Loucy (cell line): ENCODE measurements around the gene IQGAP1.

Source experiments
- H2AFZ ChIP-seq: fragments of 200-600 bp; sonication (generic); 2 replicates; pipeline ENCODE4 v1.6.0; 2016; ENCODE audit warnings: antibody characterized with exemption, mild to moderate bottlenecking, low read length, moderate library complexity
- H3F3A ChIP-seq: fragments of 200-600 bp; 2 replicates; pipeline ENCODE4 v1.6.0; 2016; ENCODE audit warnings: antibody characterized with exemption, low read depth, mild to moderate bottlenecking
- H3K27me3 ChIP-seq: fragments of 200-600 bp; sonication (generic); 2 replicates; pipeline ENCODE4 v1.6.1; 2014; ENCODE audit warnings: low read length, mild to moderate bottlenecking; ENCODE audit not compliant: insufficient read depth, poor library complexity, severe bottlenecking
- H3K36me3 ChIP-seq: fragments of 200-600 bp; sonication (generic); 2 replicates; pipeline ENCODE4 v1.6.1; 2016; ENCODE audit warnings: low read length; ENCODE audit not compliant: insufficient read depth
- H3K4me1 ChIP-seq: fragments of 200-600 bp; sonication (generic); 2 replicates; pipeline ENCODE4 v1.5.1; 2014; ENCODE audit warnings: low read length, mild to moderate bottlenecking; ENCODE audit not compliant: insufficient read depth, poor library complexity, severe bottlenecking
- H3K4me2 ChIP-seq: fragments of 200-600 bp; sonication (generic); 2 replicates; pipeline ENCODE4 v1.6.0; 2014; ENCODE audit warnings: antibody characterized with exemption, low read length, low read depth, mild to moderate bottlenecking; ENCODE audit not compliant: poor library complexity, severe bottlenecking
- H3K4me3 ChIP-seq: fragments of 200-600 bp; sonication (generic); 2 replicates; pipeline ENCODE4 v1.5.1; 2014; ENCODE audit warnings: low read length, mild to moderate bottlenecking, mixed read lengths; ENCODE audit not compliant: poor library complexity, severe bottlenecking
- H3K79me2 ChIP-seq: fragments of 200-600 bp; sonication (generic); 2 replicates; pipeline ENCODE4 v1.6.1; 2014; ENCODE audit warnings: low read length; ENCODE audit not compliant: insufficient read depth
- H3K9ac ChIP-seq: fragments of 200-600 bp; sonication (generic); 2 replicates; pipeline ENCODE4 v1.6.0; 2014; ENCODE audit warnings: mild to moderate bottlenecking, low read depth, low read length, moderate library complexity; ENCODE audit not compliant: poor library complexity, severe bottlenecking
- H3K9me2 ChIP-seq: fragments of 200-600 bp; sonication (generic); replicated peaks from 2 replicates; pipeline ENCODE4 v1.6.1; 2016; ENCODE audit warnings: low read depth, low read length, mixed read lengths
- H3K9me3 ChIP-seq: fragments of 200-600 bp; sonication (generic); 2 replicates; pipeline ENCODE4 v1.6.1; 2014; ENCODE audit warnings: mild to moderate bottlenecking, antibody characterized with exemption, low read length, low read depth; ENCODE audit not compliant: insufficient read depth
- H4K20me1 ChIP-seq: fragments of 200-600 bp; sonication (generic); 2 replicates; pipeline ENCODE4 v1.6.0; 2014; ENCODE audit warnings: antibody characterized with exemption, low read length, mild to moderate bottlenecking; ENCODE audit not compliant: insufficient read depth, poor library complexity, severe bottlenecking
- EZH2phosphoT487 ChIP-seq: fragments of 200-600 bp; IDR thresholded peaks from 2 replicates; pipeline ENCODE4 v1.6.1; 2018; ENCODE audit warnings: antibody characterized with exemption, mild to moderate bottlenecking, moderate library complexity, borderline replicate concordance
- TF ChIP-seq, protein P1 (sequence below): fragments of 200-600 bp; sonication (generic); conservative IDR thresholded peaks from 2 replicates; pipeline ENCODE4 v1.5.1; 2014; ENCODE audit warnings: mild to moderate bottlenecking, antibody characterized with exemption, low read length

The IQGAP1 gene

DNA sequence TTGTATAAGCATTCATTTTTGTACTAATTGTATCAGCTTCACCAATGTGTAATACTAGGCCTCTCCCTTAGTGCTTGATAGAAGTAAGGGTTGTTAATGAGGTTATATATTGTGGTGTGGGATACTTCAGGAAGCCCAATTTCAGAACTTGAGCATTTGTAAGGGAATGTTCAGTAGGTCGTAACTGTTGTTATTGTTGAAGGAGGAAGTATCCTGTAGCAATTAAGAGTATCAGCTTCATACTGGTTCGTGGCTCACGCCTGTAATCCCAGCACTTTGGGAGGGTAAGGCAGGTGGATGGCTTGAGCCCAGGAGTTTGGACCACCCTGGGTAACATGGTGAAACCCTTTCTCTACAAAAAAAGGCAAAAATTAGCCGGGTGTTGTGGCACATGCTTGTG, 30.6 kb downstream of the IQGAP1 start:
- H3K9me2 ChIP-seq: no peaks in the 10 kb centered on the region
- TF ChIP-seq EZH2phosphoT487: no peak
- TF ChIP-seq, protein P1, sequence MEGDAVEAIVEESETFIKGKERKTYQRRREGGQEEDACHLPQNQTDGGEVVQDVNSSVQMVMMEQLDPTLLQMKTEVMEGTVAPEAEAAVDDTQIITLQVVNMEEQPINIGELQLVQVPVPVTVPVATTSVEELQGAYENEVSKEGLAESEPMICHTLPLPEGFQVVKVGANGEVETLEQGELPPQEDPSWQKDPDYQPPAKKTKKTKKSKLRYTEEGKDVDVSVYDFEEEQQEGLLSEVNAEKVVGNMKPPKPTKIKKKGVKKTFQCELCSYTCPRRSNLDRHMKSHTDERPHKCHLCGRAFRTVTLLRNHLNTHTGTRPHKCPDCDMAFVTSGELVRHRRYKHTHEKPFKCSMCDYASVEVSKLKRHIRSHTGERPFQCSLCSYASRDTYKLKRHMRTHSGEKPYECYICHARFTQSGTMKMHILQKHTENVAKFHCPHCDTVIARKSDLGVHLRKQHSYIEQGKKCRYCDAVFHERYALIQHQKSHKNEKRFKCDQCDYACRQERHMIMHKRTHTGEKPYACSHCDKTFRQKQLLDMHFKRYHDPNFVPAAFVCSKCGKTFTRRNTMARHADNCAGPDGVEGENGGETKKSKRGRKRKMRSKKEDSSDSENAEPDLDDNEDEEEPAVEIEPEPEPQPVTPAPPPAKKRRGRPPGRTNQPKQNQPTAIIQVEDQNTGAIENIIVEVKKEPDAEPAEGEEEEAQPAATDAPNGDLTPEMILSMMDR: no peak
- H2AFZ ChIP-seq: no peak overlapping the region
- H4K20me1 ChIP-seq: peaks cover 31% of the 10 kb centered on the region
- no peak overlapping the region for H3K4me2 ChIP-seq
- H3F3A ChIP-seq: no peaks in the 10 kb centered on the region
- H3K27me3 ChIP-seq: no peaks in the 10 kb centered on the region
- no peaks in the 10 kb centered on the region for H3K36me3 ChIP-seq
- H3K4me1 ChIP-seq: peaks cover 24% of the 10 kb centered on the region
- H3K9me3 ChIP-seq: no peaks in the 10 kb centered on the region
- no peak overlapping the region for H3K4me3 ChIP-seq
- H3K79me2 ChIP-seq: peaks cover 73% of the 10 kb centered on the region
- no peak overlapping the region for H3K9ac ChIP-seq

DNA sequence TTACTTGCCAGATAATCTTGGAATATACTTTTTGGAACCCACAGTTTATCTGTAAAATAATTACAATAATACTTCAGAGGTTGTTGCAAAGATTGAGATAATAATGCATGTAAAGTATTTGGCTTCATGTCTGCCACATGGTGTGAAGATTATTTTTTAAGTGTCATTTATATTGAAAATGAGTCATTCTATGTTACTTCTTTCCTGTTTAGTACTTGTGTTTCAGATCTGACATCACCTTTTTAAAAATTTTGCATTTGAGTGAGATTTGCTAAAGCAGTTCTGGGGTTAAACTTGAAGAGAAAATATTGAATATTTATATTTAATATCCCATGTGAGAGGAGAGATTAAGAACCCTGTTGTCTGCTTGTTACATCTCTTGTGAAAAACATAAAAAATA, 31.2 kb downstream of the IQGAP1 start:
- H3K9me3 ChIP-seq: no peaks in the 10 kb centered on the region
- peaks cover 34% of the 10 kb centered on the region for H4K20me1 ChIP-seq
- no peak overlapping the region for H3K4me3 ChIP-seq
- TF ChIP-seq, protein P1: no peak
- TF ChIP-seq EZH2phosphoT487: no peak
- no peaks in the 10 kb centered on the region for H3F3A ChIP-seq
- no peaks in the 10 kb centered on the region for H3K27me3 ChIP-seq
- H3K36me3 ChIP-seq: no peaks in the 10 kb centered on the region
- peaks cover 20% of the 10 kb centered on the region for H3K4me1 ChIP-seq
- H3K9ac ChIP-seq: no peak overlapping the region
- no peaks in the 10 kb centered on the region for H3K9me2 ChIP-seq
- no peak overlapping the region for H3K4me2 ChIP-seq
- H3K79me2 ChIP-seq: peaks cover 73% of the 10 kb centered on the region
- H2AFZ ChIP-seq: no peak overlapping the region

DNA sequence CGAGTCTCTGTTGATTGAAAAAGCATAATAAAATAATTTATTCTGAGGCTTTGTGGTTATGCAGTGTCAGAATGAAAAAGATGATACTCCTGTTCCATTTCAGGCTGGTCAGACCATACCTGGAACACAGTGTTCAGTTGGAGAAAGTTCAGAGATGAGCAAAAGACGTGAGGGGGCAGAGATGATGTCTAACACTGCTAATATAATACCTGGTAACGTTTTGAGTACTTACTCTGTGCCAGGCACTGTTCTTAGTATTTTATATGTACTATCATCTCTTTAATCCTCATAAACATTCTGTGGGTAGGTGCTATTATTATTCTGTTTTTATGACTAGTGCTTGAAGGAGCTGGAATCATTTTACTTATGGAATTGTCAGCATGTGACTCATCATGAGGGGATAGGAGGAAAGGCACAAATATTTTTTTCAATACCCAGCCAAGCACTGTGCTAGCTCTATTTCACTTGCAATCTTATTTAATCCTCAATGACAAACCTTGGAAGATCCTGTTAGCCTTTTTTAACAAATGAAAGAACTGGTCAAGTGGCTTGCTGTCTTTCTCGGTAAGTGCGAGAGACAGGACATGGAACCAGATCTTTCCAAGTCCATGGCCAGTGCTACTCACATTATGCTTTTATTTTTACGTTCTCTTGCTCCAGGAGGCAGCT, 31.8 kb downstream of the IQGAP1 start:
- Histone ChIP-seq H3K9me3 (no peaks in the 10 kb centered on the region), H3K4me2 (no peak overlapping the region), H3K9me2 (no peaks in the 10 kb centered on the region), H3K4me3 (no peak overlapping the region), H3K27me3 (no peaks in the 10 kb centered on the region), H3F3A (no peaks in the 10 kb centered on the region), H2AFZ (no peak overlapping the region), H3K4me1 (peaks cover 20% of the 10 kb centered on the region), H3K79me2 (peaks cover 66% of the 10 kb centered on the region), H4K20me1 (peaks cover 36% of the 10 kb centered on the region), H3K9ac (no peak overlapping the region), H3K36me3 (no peaks in the 10 kb centered on the region)
- TF ChIP-seq, protein P1: no peak
- TF ChIP-seq EZH2phosphoT487: no peak
